Germinal center (tissue), 1 donor: ENCODE results near the gene FOXP1.
A peak's percentile ranks its signal among the peaks of the same experiment; 100 is the strongest.

Experiments used
- DNase-seq: peaks from one replicate; pipeline ENCODE4 v3.0.0; 2012; ENCODE audit warnings: mixed read lengths, low spot score

FOXP1 gene

DNA sequence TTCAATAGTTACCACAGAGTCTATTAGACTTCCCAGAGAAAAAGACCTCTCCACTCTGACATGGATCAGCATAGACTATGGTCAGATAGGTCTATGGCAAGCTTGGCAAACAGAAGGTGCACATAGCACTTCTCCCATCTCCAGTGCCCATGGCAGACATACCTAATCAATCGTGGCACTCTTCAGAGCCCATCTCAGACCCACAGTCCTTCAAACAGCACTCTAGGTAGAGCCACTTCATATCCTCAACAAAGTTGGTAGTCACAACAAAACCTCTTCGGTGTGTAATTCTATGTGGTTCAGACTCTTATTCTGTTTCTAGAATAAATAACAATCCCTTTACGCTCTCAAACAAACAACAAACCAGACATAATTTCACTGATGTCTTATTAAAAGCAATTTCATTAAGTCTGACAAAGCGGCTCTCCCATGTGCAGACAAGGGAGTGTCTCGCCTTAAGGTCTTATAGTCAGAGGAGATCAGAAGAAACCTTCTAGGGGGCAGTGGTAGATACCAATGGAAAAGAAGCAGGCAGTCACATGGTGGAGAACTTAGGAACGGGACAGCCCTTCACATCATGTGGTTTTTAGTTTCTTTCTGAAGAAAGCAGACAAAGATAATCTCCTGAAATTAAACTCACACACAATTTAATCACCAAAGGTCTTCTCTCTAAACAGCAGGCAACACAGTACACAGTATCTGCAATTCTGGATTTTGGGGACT, 483.4 kb downstream of the FOXP1 start:
- DNase-seq = no peak

DNA sequence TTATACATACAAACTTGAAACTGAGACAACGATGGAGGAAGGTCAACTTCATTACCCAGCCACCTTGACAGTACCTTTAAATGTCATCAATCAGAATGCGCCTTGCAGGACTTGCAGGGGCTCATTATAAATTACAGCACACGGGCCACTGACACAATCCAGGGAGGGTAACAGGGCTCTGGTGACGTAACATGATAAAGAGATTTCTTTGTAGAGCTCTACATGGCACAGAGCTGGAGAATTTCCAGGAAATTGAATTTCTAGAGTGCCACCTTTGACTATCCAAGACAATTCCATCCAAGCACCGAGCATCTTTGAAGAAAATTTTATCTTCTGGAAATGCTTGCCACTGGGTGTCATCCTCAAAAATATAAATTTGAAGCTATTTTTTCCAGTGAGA, 486.0 kb downstream of the FOXP1 start:
- no peak for DNase-seq

DNA sequence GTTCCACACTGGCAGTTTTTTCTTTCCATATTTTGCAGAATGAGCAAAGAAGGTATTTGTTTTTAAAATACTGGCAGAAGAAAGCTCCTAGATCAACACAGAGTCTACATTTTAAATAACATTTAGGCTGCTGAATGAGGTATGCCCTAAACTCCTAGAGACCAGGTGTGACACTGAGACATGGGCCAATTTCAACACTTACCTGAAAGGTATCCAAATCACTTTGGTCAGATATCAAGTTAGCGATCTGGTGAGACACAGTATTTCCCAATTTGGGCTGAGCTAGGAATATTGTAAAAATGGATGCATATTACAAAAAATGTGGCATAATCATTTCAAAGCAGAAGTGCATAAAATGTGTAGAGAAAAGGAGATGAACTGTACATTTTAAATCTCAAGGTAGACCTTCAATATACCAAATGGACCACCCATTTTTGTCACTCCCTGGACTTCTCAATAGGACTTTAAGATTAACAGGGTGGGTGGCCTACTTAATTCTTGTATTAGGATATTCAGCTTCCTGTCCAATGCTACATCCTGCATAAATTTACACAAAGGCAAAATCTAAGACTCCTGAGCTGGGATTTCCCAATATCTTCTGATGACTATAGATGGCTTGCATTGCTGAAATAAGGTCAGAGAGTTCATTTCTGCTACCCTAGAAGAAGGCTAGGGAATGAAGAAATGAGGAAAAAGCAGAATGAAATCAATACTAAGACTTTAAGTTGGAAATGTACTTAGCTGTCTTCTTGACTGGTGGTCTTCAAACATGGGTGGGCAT, 487.8 kb downstream of the FOXP1 start:
- DNase-seq = no peak

DNA sequence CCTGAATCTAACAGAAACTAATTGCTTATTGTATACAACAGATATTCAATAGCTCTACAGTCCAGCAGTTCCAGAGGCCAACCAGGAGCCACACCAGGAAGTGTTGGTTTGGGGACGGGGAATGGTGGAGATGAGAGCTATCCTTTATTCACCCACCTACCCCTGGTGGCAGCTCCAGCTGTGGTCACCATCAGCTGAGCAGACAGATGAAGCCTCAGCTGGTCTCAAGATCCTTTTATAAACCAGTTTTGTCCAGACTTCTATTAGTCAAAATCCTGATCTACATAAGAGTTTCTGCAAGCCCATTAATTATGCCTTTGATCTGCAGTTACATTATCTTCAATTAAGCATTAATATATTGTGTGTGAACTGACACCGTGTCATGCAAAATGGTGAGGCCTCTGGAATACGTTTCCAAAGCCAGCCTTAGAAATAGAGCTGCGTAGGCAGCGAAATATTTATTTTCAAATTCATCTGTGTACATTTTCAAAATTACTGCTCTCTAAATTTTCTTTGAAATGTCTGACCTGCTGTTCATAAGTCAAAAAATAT, 488.8 kb downstream of the FOXP1 start:
- no peak for DNase-seq

DNA sequence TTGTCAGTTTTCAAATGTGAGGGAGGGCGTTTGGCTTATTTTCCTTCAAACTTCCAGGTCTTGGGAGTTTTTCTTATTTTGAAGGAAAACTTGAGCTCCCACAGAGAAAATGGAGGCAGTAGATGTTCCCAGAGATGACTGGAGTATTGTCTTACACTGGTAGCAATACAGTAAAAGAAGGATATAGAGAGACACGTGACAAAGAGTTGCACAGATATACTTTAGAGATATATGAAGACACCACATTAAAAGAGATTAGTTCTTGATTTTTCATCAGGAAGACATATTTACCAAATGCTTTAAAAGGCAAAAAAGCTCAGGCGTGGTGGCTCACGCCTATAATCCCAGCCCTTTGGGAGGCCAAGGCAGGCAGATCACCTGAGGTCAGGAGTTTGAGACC, 490.9 kb downstream of the FOXP1 start:
- no peak for DNase-seq

DNA sequence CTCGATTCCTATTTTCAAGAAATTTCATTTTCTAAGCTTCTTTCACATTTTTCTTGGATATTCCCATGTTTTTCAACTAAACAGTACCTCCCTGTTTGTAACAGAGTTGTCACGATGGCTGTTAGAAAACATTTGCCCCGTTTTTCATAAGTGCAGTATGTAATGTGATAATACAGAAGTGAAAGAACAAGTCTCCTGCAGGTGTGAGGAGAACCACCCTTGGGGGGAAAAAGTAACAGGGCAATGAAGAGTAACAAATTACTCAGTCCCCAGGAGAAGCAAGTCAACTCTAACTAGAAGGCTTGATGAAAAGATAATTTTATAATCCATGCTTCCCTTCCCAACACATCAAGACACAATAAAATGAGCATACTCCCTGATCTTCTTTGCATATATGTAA, 493.3 kb downstream of the FOXP1 start:
- peak; percentile 70 for DNase-seq

DNA sequence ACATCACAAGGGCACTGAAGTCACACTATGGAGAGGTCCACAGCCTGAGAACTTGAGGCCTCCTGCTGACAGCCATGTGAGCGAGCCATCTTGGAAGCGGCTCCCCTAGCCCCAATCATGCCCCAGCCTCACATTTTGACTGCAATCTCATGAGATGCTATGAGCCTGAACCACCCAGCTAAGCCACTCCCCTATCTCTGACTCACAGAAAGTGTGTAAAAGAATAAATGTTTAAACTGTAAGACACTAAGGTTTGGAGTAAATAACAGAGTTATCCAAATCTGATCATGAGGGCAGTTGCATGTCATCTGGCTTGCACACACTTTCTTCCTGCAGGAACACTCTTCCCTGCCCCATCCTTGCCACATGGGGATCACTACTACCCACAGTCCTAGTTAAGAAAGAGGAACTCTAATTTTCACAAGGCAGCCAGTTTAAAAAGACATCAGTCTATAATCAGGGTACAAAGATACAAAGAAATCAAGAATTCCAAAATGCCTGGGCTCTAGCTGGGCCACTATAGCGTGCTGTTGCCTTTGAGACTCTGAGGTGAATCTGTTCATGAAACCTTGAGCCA, 494.2 kb downstream of the FOXP1 start:
- no peak for DNase-seq

DNA sequence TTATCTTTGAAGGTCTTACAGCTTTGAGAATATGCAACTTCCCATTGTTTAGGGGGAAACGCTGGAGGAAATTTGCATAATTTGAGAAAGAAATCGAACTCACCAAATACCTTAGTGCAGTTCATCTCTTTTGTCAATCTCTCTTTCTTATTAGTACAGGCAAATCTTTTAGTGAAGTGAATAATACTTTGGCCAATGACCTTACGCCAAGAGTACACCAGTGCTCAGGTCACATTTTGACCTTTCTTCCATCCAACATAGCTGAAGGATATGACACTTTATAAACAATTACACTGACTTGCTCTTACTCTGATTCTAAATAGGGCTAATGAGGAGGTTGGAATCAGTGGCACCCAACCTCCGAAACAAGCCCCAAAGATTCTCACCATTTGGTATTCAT, 494.8 kb downstream of the FOXP1 start:
- no peak for DNase-seq

DNA sequence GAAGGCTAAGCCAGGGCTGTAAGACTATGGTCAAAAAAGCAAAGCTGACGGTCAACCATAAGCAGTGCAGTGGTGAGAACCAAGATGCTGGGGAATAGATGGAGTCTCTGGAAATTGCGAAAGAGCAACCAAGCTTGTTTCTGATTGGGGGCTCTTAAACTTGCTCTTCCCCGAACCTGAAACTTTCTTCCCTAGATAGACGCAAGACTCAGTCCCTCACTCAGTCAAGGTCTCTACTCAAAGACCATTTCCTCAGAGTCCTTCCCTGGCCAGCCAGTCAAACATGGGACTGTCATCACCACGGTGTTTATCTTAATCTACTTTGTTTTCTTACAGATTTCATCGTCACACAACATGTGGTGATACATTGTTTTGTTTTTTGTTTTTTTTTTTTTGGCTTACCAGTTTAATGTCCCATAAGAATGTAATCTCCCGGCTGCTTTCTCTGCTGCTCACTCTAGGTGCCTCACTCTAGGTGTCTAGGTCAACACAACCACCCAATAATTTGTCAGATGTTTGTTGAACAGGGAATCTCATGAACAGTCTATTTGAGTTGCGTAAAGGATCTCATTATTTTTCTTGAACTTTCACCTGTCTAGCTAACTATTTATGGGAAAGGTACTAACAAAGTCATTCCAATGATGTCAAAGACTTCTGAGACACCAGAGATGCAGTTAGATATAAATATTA, 495.4 kb downstream of the FOXP1 start:
- DNase-seq = no peak

DNA sequence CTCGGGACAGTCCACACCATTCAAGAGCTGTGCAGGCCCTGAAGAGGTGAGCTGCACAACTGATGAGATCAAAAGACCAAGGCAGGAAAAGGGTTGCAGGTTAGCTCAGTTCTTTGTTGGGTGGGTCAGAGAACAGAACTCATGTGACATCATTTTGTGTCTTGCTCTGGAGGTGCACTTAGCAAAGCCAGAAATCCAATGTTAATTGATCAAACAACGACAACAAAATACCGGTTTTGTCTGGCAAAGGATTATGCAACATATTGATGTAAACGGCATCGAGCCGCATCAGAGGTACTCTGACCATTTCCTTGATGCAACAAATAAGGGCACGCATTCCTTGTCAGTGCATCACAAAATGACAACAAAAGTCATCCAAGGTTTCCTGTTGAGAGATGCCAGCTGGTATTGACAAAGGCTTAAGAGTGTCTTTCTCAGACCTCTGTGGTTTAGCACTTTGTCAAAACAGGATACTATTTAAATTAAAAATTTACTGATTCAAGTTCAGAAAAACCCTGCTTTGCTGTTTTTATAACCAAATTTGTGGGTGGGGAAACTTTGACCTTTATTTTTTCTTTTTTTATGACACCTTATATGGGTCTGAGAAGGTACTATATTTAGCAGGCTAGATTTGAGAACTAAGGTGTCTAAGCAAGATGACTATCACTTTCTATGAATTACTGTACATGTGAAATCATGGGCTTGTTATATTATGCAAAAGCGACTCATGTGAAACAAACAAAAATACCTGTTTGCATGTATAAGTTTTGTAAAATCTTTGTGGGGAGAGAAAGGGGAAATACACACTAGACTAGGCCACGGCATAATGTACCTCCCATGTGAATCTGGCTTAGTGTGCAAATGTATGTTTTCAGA, 496.1 kb downstream of the FOXP1 start:
- peak; percentile 69 for DNase-seq

DNA sequence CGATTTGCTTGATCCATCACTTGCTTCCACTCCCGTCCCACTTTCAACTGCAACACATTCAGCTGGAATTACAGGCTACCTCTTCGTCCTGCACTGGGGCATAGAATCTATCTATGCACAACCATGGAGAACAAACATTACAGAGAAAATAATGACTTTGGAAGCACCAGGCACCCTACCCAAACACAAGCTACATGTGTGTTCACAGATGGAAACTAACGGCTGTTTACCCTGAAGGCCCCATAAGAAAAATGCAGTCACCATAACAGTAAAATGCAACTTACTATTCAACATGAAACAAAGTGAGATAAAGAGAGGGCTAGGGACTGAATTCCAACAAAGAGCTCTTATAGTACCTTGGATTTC, 496.8 kb downstream of the FOXP1 start:
- no peak for DNase-seq

DNA sequence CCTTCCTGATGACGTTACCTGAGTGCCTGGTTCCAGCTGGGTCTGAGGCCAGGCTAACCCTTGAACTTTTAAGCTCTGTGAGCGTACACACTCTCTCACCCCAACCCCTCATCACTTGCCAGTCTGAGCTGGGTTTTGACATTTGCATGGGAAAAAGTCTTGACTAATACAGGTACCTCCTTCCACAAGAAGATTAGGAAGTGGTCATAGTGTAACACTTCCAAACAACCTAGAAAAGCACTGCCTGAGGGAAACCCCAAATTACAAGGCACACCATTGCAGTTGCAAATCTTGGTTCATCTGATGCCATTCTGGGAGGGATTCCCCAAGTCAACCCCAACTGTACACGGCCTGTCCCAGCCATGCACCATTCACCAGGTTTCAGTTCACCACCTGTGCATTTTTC, 499.8 kb downstream of the FOXP1 start:
- DNase-seq = no peak

DNA sequence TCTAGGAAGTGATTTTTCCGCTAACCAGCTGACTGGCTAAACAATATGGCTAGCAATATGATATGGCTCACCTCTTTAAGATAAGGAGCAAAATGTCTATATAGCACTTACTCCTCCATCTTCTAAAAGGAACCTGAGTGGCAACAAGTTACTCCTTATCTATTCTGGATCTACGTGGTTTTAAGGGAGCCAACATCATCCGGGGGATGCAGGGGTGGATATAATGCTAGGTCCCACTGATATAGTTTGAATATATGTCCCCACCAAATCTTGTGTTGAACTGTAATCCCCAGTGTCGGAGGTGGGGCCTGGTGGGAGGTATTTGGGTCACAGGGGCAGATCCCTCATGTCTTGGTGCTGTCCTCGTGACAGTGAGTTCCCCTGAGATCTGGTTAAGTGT, 500.7 kb downstream of the FOXP1 start:
- DNase-seq = no peak

DNA sequence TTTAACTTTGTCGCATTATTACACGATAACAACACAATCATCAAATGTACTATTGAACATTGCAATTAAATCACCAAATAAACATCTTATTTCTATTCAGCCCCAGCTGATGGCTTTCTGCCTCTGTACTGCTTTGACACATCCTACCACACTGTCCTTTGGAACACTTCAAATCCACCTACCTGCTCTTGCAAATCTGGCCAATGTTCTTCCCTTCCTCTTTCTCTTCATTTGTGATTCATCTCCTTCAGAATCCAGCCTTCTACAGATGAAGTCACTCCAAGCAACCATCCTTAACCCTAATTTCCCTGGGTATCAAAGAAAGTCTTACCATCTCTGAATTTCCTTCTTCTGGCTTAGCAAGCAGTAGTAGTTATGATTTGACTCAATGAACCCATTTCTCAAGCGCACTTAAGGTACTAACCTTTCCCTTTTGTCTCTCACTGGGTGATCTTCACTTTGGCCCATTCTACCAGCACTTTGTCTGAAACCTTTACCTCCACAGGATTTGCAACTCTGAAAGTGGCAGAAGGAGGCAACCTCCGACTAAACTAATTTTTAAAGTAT, 502.9 kb downstream of the FOXP1 start:
- no peak for DNase-seq

DNA sequence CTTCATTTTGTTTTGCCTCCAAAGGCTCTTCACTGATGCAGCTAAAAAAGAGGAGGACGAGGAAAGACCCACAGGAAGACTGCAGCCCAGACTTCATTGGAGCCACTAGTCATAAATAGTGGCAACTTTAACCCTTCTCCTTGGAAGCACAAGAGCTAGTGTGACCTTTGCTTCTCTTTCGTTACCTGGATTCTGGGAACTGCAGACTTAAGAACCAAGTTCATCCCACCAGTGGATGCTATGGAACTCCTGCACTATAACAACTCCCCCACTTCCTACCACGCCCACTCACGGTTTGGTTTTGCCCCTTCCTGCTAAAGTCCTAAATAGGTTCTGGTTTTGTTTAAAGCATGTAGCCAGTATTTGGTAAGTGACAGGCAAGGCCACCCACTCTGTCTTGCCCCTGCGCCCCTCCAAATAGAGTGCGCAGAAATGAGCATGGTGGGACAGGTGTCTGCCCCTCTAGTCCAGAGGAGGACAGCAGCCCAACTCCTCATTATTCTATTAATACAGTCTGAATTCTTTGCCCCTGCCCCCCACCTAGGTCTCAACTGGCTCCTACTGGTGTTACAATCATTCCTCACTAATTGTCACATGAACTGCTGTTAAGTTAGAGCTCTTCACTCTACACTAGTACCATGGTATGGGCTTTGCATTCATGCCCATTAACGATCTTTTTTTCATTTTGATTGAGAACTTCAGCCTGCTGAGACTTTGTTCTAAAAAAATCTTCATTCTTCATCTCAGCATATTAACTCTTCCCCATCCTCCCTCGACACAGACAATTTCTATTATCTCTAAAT, 504.6 kb downstream of the FOXP1 start:
- DNase-seq = no peak

DNA sequence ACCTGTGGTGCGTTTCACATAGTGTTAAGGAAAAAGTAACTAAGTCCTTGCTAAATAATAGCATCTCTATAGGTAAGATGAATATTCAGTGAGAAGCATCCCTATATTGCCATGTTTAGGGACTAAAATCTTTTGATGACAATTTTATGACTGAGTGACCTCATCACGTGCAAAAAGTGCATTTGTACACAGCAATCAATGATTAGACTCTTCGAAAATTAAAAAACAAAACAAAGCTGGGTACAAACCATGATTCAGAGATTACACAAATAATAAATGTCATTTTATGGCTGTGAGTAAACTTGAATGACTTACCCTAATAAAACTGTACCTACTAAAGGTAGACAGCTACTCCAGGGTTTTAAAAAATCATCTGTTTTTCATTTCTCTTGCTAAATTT, 505.3 kb downstream of the FOXP1 start:
- DNase-seq = no peak

DNA sequence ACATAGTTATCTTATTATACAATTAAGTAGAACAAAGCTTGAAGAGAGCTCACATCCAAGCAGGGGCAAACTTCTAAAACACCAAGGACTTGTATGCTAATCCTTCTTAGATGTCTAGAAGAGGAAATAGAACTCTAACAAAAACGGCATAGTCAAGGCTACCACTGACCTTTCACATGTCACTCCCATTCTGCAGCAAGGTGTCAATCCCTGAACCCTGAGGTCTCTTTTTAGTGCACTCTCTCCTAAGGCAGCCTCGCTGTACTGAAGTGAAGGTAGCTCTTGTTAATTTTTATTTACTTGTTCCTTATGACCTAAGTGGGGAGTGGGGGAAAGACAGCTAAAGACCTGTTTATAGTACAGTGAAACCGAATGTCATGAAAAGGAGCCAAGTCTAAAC, 506.5 kb downstream of the FOXP1 start:
- DNase-seq = no peak

DNA sequence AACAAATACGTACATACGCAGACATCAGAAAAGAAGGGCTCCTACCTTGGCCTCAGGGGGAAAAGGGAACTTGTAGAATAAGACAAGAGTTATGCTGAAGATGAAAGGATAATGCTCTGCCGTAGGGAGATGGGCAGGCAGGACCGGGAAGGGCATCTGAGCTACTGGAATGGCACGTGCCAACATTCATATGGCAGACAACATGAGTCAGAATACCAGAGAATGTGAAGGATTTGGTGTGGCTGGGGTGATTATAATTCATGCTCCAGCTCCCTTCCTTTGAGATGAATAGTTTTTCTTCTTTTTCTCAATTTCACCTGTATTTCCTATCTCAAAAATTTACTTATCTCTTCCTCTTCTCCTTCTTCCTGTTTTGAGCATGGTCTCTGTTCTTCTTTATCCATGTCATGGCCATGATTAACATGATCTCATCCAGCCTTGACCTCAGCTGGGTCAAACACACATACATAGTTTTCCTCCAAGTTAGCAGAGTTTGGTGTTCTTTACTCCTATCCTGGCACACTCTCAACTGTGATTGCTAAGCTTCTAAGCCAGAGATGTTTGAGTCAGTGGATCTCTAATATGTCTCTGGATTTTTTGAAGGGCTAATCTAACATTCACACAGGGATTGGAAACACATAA, 507.0 kb downstream of the FOXP1 start:
- DNase-seq = no peak

DNA sequence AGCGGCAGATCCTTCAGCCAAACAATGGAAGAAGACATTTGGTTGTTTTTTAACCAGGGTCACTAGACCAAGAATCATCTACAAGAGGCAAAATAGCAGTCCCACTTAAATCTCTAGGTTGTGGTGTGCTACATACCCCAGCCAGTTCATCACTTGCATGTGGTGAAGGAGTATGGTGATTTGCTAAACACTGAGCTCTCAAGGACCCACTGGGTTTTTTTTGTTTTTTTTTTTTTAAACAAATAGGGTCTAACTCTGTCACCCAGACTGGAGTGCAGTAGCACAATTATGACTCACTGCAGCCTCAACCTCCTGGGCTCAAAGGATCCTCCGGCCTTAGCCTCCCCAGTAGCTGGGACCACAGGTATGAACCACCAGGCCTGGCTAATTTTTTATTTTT, 508.0 kb downstream of the FOXP1 start:
- DNase-seq = no peak

DNA sequence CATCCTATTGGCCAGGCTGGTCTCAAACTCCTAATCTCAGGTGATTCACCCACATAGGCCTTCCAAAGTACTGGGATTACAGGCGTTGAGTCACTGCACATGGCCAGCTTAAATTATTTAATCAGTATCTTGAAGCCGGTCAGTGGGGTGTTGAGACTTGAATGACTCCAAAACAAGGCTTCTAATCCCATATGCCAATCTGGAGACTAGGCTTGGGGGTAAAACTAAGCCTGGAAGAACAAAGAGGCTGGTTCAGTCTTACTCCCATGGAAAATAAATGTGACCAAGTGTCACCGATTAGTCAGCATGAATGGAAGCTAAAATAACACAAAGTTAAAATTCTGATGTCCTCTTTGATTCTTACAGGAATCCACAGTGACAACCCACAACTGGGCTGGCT, 509.1 kb downstream of the FOXP1 start:
- DNase-seq = no peak
